GM19035 (cell line): ENCODE results near the gene AUTS2.

Experiments used
- ATAC-seq: cut with Tn5 transposase; IDR thresholded peaks from one replicate; pipeline ENCODE4 v1.9.1; 2021; ENCODE audit not compliant: unreplicated experiment

Gene AUTS2

GRCh38 chr7:70148997-70149396 is 550.7 kb downstream of the AUTS2 start:
- ATAC-seq: no peak

- no peak for ATAC-seq
Observed at GRCh38 chr7:70152313-70152712, 554.0 kb downstream of the AUTS2 start.

GRCh38 chr7:70153933-70154332 is 555.7 kb downstream of the AUTS2 start:
- no peak for ATAC-seq

GRCh38 chr7:70154521-70155180 is 556.4 kb downstream of the AUTS2 start:
- no peak for ATAC-seq

GRCh38 chr7:70156057-70156456 is 557.8 kb downstream of the AUTS2 start:
- no peak for ATAC-seq

- ATAC-seq: no peak
Observed at GRCh38 chr7:70159121-70159520, 560.8 kb downstream of the AUTS2 start.

GRCh38 chr7:70165477-70166170 is 567.3 kb downstream of the AUTS2 start:
- no peak for ATAC-seq

GRCh38 chr7:70171369-70171920 is 573.2 kb downstream of the AUTS2 start:
- no peak for ATAC-seq

GRCh38 chr7:70177166-70177565 is 578.9 kb downstream of the AUTS2 start:
- ATAC-seq: no peak

GRCh38 chr7:70178211-70178610 is 579.9 kb downstream of the AUTS2 start:
- ATAC-seq: no peak

- no peak for ATAC-seq
Observed at GRCh38 chr7:70178787-70179186, 580.5 kb downstream of the AUTS2 start.

GRCh38 chr7:70182521-70182920 is 584.2 kb downstream of the AUTS2 start:
- no peak for ATAC-seq

GRCh38 chr7:70183278-70183677 is 585.0 kb downstream of the AUTS2 start:
- ATAC-seq: no peak

- no peak for ATAC-seq
Observed at GRCh38 chr7:70188901-70189650, 590.8 kb downstream of the AUTS2 start.

- ATAC-seq: no peak
Observed at GRCh38 chr7:70189776-70190175, 591.5 kb downstream of the AUTS2 start.

- ATAC-seq: no peak
Observed at GRCh38 chr7:70190281-70190680, 592.0 kb downstream of the AUTS2 start.

- no peak for ATAC-seq
Observed at GRCh38 chr7:70193514-70193913, 595.2 kb downstream of the AUTS2 start.

GRCh38 chr7:70208236-70209063 is 610.2 kb downstream of the AUTS2 start:
- ATAC-seq: no peak

GRCh38 chr7:70210200-70210935 is 612.1 kb downstream of the AUTS2 start:
- no peak for ATAC-seq

- no peak for ATAC-seq
Observed at GRCh38 chr7:70210936-70211310, 612.6 kb downstream of the AUTS2 start.
